RWPE1 (cell line): Measurements from ENCODE around the gene JDP2.
A peak's percentile ranks its signal among the peaks of the same experiment; 100 is the strongest.

Experiments
- CTCF ChIA-PET: fragments of 350-600 bp; sonication (Branson Sonifier 250); formaldehyde crosslinking; extraction: SDS; loops from one replicate; lab custom pipeline; 2021; lab: Yijun Ruan, JAX
- POLR2A ChIA-PET: fragments of 400-600 bp; formaldehyde crosslinking; extraction: SDS; loops from one replicate; lab custom pipeline; 2020; ENCODE audit warnings: antibody characterized with exemption; ENCODE audit not compliant: low non-redundant PET; lab: Yijun Ruan, JAX
- DNase-seq: peaks from one replicate; pipeline ENCODE4 v3.0.0; 2012; ENCODE audit warnings: low spot score
- H3K27ac ChIP-seq: fragments of 450-650 bp; 2 replicates; pipeline ENCODE4 v1.5.1; 2017
- TF ChIP-seq, protein P1 (sequence below): fragments of 450-650 bp; conservative IDR thresholded peaks from 2 replicates; pipeline ENCODE4 v1.5.1; 2017; ENCODE audit warnings: low read depth, mild to moderate bottlenecking

JDP2 gene

GRCh38 chr14:75459791-75460190 lies 32.0 kb downstream of the JDP2 start:
- TF ChIP-seq, protein P1, sequence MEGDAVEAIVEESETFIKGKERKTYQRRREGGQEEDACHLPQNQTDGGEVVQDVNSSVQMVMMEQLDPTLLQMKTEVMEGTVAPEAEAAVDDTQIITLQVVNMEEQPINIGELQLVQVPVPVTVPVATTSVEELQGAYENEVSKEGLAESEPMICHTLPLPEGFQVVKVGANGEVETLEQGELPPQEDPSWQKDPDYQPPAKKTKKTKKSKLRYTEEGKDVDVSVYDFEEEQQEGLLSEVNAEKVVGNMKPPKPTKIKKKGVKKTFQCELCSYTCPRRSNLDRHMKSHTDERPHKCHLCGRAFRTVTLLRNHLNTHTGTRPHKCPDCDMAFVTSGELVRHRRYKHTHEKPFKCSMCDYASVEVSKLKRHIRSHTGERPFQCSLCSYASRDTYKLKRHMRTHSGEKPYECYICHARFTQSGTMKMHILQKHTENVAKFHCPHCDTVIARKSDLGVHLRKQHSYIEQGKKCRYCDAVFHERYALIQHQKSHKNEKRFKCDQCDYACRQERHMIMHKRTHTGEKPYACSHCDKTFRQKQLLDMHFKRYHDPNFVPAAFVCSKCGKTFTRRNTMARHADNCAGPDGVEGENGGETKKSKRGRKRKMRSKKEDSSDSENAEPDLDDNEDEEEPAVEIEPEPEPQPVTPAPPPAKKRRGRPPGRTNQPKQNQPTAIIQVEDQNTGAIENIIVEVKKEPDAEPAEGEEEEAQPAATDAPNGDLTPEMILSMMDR = no peak
- peak overlapping the region; percentile 40 for H3K27ac ChIP-seq
- CTCF ChIA-PET = interaction anchor here (1.0 to 1.1 kb wide), 2 partner anchors 29 to 101 kb away, joined by 3 read pairs; no protein-coding TSS in a partner anchor
- POLR2A ChIA-PET = no interaction called here
- no peak for DNase-seq

DNA sequence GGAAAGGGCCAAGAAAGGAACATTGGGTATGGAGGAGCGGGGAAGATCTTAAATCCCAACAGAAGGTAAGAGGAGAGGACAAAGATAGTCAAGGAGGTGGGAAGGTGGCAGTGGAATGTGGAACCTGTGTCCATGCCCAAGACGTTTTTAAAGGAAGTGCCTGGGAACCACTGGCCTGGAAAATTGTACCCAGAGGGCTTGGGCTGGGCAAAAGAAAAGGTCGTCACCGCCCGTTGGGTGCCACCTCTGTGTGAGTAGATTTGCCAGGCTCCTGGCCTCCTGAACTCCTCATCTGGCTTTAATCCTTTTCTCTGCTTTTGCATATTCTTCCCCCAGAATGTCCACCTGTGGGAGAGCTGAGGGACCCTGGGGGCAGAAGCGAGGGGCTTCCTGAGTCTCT lies 32.6 kb downstream of the JDP2 start:
- CTCF ChIA-PET = no interaction called here
- POLR2A ChIA-PET = no interaction called here
- TF ChIP-seq, protein P1 = no peak
- H3K27ac ChIP-seq = peak overlapping the region; percentile 26; the same call in 1 of the 2 replicates
- no peak for DNase-seq

- TF ChIP-seq, protein P1 = no peak
- POLR2A ChIA-PET = interaction anchor here (0.6 kb wide), 1 partner anchor 36 kb away, joined by 6 read pairs; no protein-coding TSS in a partner anchor
- DNase-seq = no peak
- CTCF ChIA-PET = no interaction called here
- 0 out of 2 replicates have a peak overlapping the region, but pooled peaks have one; percentile 2 for H3K27ac ChIP-seq
These were observed 33.5 kb downstream of the JDP2 start for GRCh38 chr14:75461303-75461702.

GRCh38 chr14:75461755-75462349 lies 34.0 kb downstream of the JDP2 start:
- TF ChIP-seq, protein P1 = no peak
- 0 out of 2 replicates have a peak overlapping the region, but pooled peaks have one; percentile 2 for H3K27ac ChIP-seq
- CTCF ChIA-PET = no interaction called here
- DNase-seq = no peak
- POLR2A ChIA-PET = interaction anchor here (0.6 kb wide), 1 partner anchor 36 kb away, joined by 6 read pairs; no protein-coding TSS in a partner anchor

- POLR2A ChIA-PET = no interaction called here
- peak overlapping the region; percentile 23; the same call in 1 of the 2 replicates for H3K27ac ChIP-seq
- CTCF ChIA-PET = no interaction called here
- TF ChIP-seq, protein P1 = no peak
- DNase-seq = no peak
These were observed 36.8 kb downstream of the JDP2 start for GRCh38 chr14:75464626-75465025.

DNA sequence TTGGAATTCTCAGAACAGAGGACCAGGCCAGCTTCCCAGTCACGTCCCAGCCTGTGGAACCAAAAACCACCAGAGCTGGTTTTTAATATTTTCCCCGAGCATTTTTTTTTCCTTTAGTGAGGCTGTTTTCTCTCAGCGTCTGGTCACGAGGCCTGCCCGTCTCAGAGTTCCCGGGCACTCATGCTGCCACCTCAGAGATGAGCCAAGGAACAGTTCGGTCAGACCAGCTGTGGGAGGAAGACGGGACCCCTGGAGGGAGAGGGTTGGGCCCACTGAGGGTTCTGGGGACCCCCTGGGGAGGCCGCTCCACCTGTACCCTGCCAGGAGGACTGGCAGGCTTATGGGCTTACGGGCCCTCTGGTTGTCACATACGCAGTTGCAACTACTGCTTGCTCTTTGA lies 39.9 kb downstream of the JDP2 start:
- DNase-seq = no peak
- ChIA-PET POLR2A (no interaction called here), CTCF (no interaction called here)
- TF ChIP-seq, protein P1 = no peak
- H3K27ac ChIP-seq = no peak overlapping the region
